Psoas muscle (tissue), 8 donors: ENCODE data around the gene GPC1. TPM values are rescaled to one million over a fixed set of nuclear protein-coding genes. Genes with fewer than 3 reads are reported as not detected.

Source experiments
- ATAC-seq, 4 donors: fragments of 200-7000 bp; cut with Tn5 transposase; one replicate each; pipeline ENCODE4 v1.9.1; 2020; ENCODE audit warnings: moderate library complexity in 3 of 4, mild to moderate bottlenecking in 2 of 4
- DNase-seq, 2 donors: peaks; one replicate each; pipeline ENCODE4 v3.0.0-alpha.2; 2020
- H3K27ac ChIP-seq: fragments of 200-600 bp; one replicate; pipeline ENCODE4 v1.8.0; 2022
- H3K27me3 ChIP-seq, 3 donors: fragments of 200-600 bp in 1 of 3; one replicate each; pipeline versions ENCODE4 v1.6.1 to v1.8.0; 2013 to 2022; ENCODE audit warnings: low read length in 2 of 3, mild to moderate bottlenecking in 2 of 3, moderate library complexity in 1 of 3; ENCODE audit not compliant: insufficient read depth in 3 of 3
- H3K36me3 ChIP-seq, 2 donors: fragments of 200-600 bp in 1 of 2; one replicate each; pipeline versions ENCODE4 v1.6.1 to v1.8.0; 2013 to 2022; ENCODE audit warnings: low read depth in 1 of 2, mild to moderate bottlenecking in 1 of 2, moderate library complexity in 1 of 2; ENCODE audit not compliant: insufficient read depth in 1 of 2
- H3K4me1 ChIP-seq: fragments of 200-600 bp; one replicate; pipeline ENCODE4 v1.8.0; 2022
- H3K4me3 ChIP-seq: fragments of 200-600 bp; one replicate; pipeline ENCODE4 v1.8.0; 2022; ENCODE audit warnings: mild to moderate bottlenecking
- H3K9me3 ChIP-seq: fragments of 200-600 bp; one replicate; pipeline ENCODE4 v1.8.0; 2022
- WGBS, 3 donors: extraction: QIAGEN DNeasy Blood & Tissue Kit; methylation state at CpG; one replicate each; pipeline versions ENCODE4 v1.1.6 to v1.1.7; 2013; 5-methylcytosine and 5-hydroxymethylcytosine counted together
- intact Hi-C, 2 donors: fragments of 100-400 bp; cut with DNase I; formaldehyde crosslinking; loops; one replicate each; pipeline versions ENCODE4 v1.11.0 to v1.14.2; 2022
- polyA plus RNA-seq, 3 donors: library from polyadenylated mRNA; stranded (reverse); fragments of 200-250 nt; gene quantifications; one replicate each; pipeline ENCODE4 v1.2.3, GENCODE V29; 2013
- total RNA-seq, 4 donors: library from RNA; stranded (reverse); fragmentation: NEBNext Ultra II Directional in 2 of 4; extraction: Animal tissue kit (Norgen Biotek cat#: 25700) in 2 of 4; gene quantifications; one replicate each; pipeline versions ENCODE4 v1.2.1 to v1.2.4, GENCODE V29; 2021 to 2023
- TF ChIP-seq, protein P1 (sequence below): fragments of 200-600 bp; IDR thresholded peaks from one replicate; pipeline ENCODE4 v1.8.0; 2022; ENCODE audit warnings: antibody characterized with exemption
- donor health status: healthy with polysubstance abuse.
- donor health status: DM: no; HTN: no; CAD: no; lungs with moderate emphysema.
- donor health status: Bipolar disorder and iron deficiency.
- donor health status: healthy.
- donor health status: DM: yes; HTN: yes; CAD: no.
- donor health status: DM: no; HTN: no; CAD: no.
- donor health status: DM: no; HTN: no; CAD: no.
- donor health status: DM: yes; HTN: yes; CAD: no.

GPC1 gene
- total and polyA plus RNA-seq, 7 donors, result 85.4 to 180 (median 116) TPM

DNA sequence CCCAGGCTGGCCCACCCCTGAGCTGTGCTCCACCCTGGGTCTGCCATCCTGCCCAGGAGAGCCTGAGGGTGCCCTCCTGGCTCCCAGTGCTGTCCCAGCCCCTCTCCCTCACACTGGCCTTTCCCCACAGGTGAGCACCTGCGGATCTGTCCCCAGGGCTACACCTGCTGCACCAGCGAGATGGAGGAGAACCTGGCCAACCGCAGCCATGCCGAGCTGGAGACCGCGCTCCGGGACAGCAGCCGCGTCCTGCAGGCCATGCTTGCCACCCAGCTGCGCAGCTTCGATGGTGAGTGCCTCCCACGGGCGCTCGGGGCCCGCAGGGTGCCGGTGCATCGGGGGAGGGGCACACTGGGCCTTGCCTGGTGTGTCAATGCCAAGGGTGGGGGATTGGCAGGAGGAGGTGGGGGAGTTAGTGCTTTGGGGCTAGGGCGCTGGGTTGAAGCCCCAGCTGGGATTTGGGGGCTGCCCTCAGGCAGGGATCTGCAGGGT, 23.5 kb downstream of the GPC1 start:
- no peak overlapping the region for H3K4me3 ChIP-seq
- 87 to 91% (median 91%) methylated on average over 18 of the region's 18 CpGs for WGBS, 3 donors
- no peaks in the 10 kb centered on the region for H3K9me3 ChIP-seq
- ATAC-seq, result no peak
- no peaks in the 10 kb centered on the region for H3K27me3 ChIP-seq
- DNase-seq, result peak; percentile 14 to 53
- peaks cover 0 to 32% of the 10 kb centered on the region in 2 donors for H3K36me3 ChIP-seq
- intact Hi-C loops, result no loop called here
- no peak overlapping the region for H3K27ac ChIP-seq
- TF ChIP-seq, protein P1, sequence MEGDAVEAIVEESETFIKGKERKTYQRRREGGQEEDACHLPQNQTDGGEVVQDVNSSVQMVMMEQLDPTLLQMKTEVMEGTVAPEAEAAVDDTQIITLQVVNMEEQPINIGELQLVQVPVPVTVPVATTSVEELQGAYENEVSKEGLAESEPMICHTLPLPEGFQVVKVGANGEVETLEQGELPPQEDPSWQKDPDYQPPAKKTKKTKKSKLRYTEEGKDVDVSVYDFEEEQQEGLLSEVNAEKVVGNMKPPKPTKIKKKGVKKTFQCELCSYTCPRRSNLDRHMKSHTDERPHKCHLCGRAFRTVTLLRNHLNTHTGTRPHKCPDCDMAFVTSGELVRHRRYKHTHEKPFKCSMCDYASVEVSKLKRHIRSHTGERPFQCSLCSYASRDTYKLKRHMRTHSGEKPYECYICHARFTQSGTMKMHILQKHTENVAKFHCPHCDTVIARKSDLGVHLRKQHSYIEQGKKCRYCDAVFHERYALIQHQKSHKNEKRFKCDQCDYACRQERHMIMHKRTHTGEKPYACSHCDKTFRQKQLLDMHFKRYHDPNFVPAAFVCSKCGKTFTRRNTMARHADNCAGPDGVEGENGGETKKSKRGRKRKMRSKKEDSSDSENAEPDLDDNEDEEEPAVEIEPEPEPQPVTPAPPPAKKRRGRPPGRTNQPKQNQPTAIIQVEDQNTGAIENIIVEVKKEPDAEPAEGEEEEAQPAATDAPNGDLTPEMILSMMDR, result no peak
- peaks cover 7% of the 10 kb centered on the region for H3K4me1 ChIP-seq

DNA sequence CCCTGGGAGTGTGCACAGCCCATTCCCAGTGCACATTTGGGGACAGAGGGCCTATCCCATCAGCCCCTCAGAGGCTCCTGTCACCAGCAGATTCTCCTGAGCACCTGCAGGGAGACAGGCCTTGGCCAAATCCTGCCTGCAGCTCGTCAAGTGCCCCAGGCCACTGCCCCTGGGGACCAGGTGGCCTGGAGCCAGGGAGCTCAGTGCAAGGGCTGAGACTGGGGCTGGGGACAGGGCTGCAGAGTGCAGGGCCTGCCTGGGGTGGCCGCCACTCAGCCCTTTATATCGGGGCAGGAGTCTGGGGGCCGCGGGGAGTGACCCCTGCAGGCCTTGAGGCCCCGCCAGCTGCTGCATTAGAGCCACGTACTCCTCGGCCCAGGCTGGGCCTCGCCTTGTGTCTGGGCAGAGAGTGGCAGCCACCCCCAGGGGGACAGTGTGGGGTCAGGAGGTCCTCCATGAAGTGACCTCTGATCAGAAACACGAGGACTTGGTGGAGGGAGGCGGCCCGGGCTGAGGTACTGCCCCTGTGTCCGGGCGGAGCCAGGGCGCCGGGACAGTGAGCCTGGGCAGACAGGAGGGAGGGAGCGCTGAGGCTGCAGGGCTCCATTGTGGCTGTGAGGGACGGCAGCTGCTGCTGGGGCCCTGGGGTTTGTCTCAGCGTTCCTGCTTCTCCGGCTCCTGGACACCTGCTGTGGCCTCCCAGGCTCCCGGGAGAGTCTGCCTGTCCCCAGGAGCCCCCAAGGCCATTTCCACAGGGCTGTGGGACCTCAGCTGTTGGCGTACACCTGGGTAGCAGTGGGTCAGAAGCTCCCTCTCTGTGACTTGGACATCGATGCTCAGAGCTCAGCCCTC, 24.2 kb downstream of the GPC1 start:
- Histone ChIP-seq H3K36me3 (peaks cover 0 to 39% of the 10 kb centered on the region in 2 donors), H3K4me3 (no peak overlapping the region), H3K27ac (no peak overlapping the region), H3K9me3 (no peaks in the 10 kb centered on the region), H3K27me3 (no peaks in the 10 kb centered on the region), H3K4me1 (peaks cover under 1% of the 10 kb centered on the region)
- DNase-seq (peak; percentile 10 to 50), ATAC-seq (no peak)
- TF ChIP-seq, protein P1, result no peak
- WGBS, 3 donors, result 58 to 59% (median 59%) methylated on average over 23 of the region's 23 CpGs
- intact Hi-C loops, result no loop called here

DNA sequence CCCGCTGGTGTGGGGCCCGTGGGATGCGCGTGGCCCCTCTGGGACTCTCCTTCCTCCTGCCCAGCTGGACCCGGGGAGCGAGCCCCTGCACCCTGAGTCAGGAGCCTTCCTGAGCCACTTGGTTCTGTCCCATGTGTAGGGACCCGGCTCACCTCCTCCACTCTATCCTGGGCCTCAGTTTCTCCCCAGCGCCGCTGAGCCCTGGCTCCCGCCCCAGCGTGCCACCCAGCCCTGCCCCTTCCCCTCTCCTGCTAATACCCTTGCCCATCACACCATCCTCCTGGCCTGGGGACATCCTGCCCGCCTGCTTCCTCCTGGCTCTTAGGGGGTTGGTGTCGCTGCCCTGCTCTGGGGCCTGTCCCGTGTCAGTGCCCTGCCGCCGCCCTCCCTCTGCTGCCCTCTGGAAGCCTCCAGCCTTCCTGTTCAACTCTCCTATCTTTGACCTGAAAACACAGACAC, 24.8 kb downstream of the GPC1 start:
- Histone ChIP-seq H3K4me1 (no peaks in the 10 kb centered on the region), H3K36me3 (peaks cover 0 to 45% of the 10 kb centered on the region in 2 donors)

DNA sequence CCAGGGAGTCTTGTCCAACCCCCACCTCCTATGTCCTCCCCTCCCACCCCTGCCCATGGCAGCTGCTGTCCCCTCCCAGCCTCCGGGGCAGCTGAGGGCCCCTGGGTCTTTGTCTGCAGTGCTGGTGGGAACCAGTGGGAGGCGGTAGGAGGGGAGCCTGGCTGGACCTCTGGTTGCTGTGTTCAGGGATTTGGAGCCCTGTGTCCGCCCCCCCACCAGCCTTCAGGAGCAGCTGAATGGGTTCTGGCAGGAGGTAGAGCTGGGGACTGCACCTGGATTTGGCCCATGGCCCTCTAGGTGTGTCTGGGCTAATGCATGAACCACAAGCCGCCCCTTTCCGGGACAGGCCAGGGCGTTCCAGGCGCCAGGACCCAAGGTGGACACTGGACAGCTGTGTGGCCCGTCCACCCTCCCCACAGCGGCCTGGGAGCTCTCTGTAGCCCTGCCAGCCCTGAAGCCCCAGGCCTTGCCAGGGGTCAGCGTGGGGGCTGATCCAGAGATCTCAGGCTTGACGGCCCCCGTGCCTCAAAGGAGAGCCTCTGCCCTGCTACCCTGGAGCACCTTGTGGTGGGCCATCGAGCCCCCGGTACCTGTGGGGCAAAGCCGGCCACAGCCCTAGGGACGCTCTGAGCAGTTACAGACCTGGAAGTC, 25.4 kb downstream of the GPC1 start:
- Histone ChIP-seq H3K27me3 (no peaks in the 10 kb centered on the region), H3K9me3 (no peaks in the 10 kb centered on the region), H3K4me3 (no peak overlapping the region), H3K4me1 (no peaks in the 10 kb centered on the region), H3K36me3 (peaks cover 0 to 52% of the 10 kb centered on the region in 2 donors), H3K27ac (no peak overlapping the region)
- WGBS, 3 donors, result 84 to 86% (median 86%) methylated on average over 16 of the region's 16 CpGs
- intact Hi-C loops, result no loop called here
- ATAC-seq, result no peak
- TF ChIP-seq, protein P1, result no peak
- DNase-seq, result peak; percentile 12 to 52

More for the DNA sequence above, 24.8 kb downstream of the GPC1 start:
- DNase-seq (peak in 1 of 2 donors; percentile 47), ATAC-seq (no peak)
- intact Hi-C loops, result no loop called here
- Histone ChIP-seq H3K9me3 (no peaks in the 10 kb centered on the region), H3K27ac (no peak overlapping the region), H3K4me3 (no peak overlapping the region), H3K27me3 (no peaks in the 10 kb centered on the region)
- TF ChIP-seq, protein P1, result no peak
- 74 to 85% (median 82%) methylated on average over 13 to 16 of the region's 16 CpGs for WGBS, 3 donors
